ENCODE measurements around the gene SMIM20.

- TF ChIP-seq GATA2 (IDR thresholded peaks at IDR 0.05; ENCODE audit: low read depth, low read length) (no peak), GATA3 (IDR thresholded peaks at IDR 0.05; ENCODE audit: low read depth, low read length) (no peak)
Observed at GRCh38 chr4:25865586-25865985, 48.4 kb upstream of the SMIM20 start.

Data from SH-SY5Y (cell line).